HL-60/S4 treated with retinoic acid at 250 ng/mL for 4 days and 3 days (cell line): Measurements from ENCODE around the gene TK1.
"Not testable (repeated sequence)": the region's sequence is repeated elsewhere in the genome, so short reads cannot be mapped to it uniquely, and the experiment has no call there.

ENCODE experiments used
- in situ Hi-C: fragments of 300-500 bp; cut with MboI; formaldehyde crosslinking; loops from 2 replicates; pipeline ENCODE4 v1.7.0; 2022; ENCODE audit warnings: low sequenced_read_pairs

TK1 gene, protein sequence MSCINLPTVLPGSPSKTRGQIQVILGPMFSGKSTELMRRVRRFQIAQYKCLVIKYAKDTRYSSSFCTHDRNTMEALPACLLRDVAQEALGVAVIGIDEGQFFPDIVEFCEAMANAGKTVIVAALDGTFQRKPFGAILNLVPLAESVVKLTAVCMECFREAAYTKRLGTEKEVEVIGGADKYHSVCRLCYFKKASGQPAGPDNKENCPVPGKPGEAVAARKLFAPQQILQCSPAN

DNA sequence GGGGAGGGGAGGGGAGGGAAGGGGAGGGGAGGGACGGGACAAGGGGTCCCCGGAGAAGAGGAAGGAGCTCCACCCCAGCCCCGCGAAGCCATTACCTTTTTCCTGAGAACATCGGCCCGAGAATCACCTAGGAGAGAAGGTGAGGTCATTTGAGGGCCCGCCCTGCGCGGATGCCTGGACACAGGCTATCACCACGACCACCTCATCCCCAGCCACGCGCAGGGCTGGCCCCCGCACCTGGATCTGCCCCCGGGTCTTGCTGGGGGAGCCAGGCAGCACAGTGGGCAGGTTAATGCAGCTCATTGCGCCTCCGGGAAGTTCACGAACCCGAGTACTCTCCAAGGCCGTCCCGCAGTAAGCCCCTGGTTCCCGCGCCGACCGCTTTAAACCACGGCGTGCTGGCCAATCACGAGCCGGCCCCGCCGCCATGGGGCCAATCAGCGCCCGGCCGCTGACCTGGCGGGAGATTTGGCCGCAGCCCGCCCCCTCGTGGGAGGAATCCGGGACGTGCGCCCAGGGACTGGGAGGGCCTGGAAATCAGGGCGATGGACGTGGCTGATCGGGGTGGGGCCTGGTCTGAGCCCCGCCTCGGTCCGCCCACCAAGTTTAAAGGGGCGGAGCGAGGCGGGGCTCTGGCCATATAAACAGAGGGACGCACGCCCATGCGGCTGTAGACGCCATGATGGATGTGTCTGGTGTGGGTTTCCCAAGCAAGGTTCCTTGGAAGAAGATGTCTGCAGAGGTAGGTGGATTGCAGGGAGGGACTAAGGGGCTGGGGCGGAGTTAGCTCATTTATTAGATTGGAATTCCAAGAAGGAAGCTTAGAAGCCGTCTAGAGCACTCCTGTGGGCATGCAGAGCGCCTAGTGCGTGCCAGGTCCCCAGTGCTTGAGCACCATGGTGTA lies at the start of gene TK1, which contains the start of gene AFMID:
Gene TK1 (minus strand): TSS at position 361 of the 904 bp plus-strand sequence. CDS start 58 bp downstream, at position 303.
Gene AFMID (plus strand): TSS at position 671 of the 904 bp plus-strand sequence. CDS start 9 bp downstream, at position 680.
- in situ Hi-C loops = no loop called here

DNA sequence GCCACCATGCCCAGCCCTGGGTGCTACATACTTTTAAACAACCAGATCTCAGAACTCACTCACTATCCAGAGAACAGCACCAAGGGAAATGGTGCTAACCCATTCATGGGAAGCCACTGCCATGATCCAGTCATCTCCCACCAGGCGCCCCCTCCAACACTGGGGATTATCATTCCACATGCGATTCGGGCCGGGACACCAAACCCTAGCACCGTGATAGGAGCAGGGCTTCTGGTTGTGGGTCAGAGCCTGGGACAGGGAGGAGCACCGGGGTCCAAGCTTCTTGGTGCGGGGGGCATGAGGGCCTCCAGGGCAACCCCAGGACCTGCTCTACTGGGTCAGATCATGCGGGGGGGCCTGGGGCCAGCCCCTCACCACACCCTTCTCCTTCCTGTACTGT lies 49.0 kb upstream of the TK1 start:
- in situ Hi-C loops = no loop called here

DNA sequence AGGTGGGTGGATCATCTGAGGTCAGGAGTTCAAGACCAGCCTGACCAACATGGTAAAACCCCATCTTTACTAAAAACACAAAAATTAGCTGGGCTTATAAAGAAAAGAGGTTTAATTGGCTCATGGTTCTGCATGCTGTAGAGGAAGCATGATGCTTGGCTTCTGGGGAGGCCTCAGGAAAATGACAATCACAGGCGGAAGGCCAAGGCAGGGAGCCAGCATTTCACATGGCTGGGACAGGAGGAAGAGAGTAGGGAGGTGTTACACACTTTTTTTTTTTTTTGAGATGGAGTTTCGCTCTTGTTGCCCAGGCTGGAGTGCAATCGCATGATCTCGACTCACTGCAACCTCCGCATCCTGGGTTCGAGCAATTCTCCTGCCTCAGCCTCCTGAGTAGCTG lies 48.2 kb upstream of the TK1 start:
- in situ Hi-C loops = not testable (repeated sequence)

DNA sequence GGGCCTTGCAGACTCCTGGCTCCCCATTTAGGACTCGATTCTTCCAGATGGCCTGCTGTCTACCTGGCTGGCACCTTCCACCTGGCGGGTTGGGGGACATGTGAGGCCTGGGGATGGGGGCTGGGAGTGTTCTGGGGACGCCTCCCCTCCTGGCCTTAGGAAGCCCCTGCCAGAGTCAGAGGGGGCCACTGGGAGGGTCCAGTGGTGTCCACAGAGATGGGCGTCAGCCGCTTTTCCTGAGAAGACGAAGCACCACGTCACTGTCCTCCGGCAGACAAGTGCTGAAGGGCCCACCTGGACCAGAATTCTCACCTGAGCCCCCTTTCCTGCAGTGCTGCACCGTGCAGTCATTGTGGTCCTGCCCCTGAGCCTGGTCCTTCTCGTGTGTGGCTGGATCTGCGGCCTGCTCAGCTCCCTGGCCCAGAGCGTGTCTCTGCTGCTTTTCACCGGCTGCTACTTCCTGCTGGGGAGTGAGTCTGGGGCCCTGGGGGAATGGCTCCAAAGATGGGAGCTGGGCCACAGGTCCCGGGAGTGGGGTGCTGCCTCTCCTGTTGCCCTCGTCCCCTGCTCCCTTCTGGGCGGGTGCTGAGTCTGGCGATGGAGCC lies 47.5 kb upstream of the TK1 start:
- in situ Hi-C loops = no loop called here

DNA sequence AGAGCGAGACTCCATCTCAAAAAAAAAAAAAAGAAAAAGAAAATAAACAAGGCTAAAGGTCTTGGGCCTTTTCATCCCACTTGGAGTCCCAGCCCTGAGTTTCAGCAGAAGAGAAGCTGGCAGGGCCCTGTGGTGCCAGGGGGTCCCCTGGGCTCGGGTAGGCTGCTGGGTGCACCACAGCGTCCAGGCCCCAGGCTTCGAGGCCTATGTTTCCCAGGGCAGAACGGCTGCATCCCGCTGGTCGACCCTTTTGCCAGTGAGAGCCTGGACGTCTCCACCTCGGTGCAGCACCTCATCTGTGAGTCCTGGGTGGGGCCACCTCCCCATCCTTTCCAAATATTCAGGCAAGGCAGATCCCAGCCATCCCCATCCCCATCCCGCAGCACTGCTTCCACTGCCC lies 46.8 kb upstream of the TK1 start:
- in situ Hi-C loops = no loop called here

DNA sequence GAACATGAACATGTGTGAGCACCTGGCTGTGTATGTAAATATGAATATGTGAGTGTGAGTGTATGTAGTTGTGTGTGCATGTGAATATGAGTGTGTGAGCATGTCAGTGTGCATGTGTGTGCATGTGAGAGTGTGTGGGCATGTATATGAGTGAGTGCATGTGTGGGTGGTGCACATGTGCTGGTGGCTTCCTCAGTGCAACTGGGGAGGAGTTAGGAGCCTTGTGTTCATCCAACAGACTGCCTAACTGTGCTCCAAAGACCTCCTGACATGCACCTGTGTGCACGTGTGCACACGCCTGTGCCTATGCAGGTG lies 46.0 kb upstream of the TK1 start:
- in situ Hi-C loops = no loop called here

DNA sequence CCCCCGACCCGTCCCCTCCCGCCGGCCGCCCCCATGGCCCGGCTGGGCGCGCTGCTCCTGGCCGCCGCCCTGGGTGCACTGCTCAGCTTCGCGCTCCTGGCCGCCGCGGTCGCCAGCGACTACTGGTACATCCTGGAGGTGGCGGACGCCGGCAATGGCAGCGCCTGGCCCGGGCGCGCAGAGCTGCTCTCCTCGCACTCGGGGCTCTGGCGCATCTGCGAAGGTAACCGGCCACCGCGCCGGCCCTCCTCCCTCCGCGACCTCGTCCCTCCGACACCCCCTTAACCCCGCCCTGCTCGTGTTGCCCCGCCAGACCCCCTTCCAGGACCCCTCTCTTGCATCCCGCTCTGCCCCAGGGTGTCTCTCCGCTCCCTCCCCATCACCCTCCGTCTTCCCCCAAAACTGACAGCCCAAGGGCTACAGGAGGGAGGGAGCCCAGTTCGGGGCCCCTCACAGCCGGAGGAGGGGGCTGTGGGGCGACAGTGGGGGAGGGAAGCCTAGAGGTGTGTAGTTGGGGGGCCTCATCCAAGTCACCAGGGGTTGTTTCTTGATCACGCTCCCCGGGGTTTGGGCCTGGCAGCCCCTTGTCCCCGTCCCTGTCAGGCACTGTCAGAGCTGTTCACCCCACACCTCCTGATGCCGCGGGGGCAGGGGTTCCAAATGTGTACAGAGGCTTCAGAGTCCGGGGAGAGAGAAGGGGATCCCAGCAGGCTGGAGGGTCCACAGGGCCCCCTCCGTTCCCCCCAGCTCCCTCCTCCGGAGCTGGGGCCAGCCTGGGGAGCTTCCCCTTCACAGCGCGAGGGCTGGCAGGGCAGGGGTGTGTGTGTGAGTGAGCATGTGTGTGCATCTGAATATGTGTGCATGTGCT lies 45.4 kb upstream of the TK1 start:
- in situ Hi-C loops = no loop called here

DNA sequence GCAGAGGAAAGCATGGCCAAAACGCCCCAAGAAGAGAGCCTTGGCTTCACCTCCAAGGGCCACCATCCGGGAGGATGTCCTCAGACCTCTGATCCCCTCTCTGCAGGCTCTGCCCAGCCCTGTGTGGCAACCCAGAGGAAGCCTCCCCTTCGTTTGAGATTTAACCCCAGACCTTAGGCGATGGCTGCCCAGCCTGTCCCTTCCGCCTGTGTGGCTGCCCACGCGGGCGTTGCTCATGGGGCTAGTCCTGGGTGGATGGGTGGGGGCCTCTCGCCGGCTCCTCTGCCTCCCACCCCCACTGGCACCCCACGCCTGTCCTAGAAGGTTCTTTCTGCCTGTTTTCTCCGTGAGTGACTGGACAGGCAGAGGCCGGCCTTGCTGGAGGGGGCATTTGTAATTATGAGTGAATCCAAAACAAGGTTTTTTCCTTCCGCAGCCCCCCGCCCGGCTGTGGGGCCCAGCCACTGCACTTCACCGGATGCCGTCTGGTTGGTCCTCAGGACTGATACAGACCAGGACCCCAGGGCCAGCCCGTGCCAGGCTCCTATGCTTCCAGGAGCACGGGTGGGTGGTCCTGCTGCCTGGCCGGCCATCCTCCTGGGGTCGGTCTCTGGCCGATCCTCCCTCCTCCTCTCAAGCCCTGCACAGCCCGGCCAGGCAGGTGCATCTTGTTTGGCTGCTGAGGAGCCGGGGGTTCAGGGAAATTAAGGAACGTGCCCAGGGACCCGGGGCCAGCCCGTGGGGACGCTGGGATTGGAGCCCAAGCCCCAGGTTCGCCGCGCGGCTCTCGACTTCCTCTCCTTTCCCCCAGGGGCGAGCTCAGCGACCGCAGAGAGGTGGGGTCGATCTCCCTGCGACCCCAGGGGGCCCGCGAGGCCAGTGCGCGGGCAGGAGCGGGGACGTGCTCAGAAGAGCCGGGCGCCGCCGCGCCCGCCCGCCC lies 44.4 kb upstream of the TK1 start, which contains the start of gene TMEM235:
Gene TMEM235 (plus strand): TSS at position 636 of the 940 bp plus-strand sequence. CDS start 393 bp downstream, outside the sequence.
- in situ Hi-C loops = no loop called here

DNA sequence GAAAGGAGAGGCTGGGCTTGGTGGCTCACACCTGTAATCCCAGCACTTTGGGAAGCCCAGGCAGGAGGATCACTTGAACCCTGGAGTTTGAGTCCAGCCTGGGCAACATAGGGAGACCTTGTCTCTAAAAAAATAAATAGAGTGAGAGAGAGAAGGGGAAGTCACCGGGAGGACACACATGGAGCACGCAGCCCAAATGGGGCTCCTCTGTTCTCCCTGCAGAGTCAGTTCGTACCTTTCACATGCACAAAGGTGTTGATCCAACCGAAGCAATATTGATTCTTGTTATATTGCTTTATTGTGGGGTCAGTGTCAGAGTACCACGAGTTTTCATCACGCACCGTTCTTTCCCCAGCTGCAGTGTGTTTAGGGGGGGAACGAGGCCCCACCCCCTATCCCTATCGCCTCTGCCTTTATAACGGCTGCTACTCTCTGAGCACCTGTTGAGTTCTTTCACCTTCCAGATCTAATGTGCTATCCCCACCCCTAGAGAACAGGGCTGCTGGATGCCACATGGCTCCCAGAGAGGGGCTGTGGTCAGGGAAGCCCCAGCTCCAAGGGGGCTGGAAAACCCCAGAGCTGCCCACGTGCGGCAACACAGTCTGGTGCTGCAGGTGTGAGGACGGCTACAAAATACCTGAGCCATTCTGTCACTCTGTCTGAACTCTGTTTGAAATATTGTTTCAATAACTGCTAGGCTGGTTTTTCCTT lies 43.6 kb upstream of the TK1 start:
- in situ Hi-C loops = no loop called here

DNA sequence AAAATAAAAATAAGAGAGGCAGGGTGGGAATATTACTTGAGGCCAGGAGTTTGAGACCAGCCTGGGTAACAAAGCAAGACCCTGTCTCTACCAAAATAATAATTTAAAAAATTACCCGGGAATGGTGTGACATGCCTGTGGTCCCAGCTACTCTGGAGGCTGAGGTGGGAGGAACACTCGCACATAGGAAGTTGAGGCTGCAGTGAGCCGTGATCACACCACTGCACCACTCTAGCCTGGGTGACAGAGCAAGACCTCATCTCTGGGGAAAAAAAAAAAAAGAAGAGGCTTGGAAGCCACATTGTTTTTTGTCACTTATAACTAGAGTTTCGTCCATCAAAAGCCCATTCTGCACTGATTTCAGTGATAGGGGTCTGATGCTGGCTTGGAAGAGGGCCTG lies 41.3 kb upstream of the TK1 start:
- in situ Hi-C loops = no loop called here

DNA sequence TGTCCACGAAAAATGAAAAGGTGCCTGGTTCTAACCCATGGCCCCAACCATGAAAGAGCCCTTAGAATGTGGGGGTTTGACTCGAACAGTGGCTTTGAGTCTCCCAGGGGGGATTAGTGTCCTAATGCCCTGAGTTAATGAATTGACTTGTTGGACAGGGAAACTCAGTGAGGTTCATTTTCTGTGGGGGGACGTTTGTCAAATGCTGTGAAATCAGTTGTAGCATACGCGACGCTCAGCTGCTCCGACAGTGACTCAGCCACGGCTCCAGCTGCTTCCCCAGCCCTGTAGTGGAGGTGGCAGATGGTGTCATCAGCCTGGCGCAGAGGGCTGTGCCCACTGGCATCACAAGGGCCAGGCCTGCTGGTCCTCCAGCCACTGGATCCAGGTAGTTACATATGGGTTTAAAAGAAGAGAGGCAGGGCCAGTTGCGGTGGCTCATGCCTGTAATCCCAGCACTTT lies 40.6 kb upstream of the TK1 start:
- in situ Hi-C loops = no loop called here

DNA sequence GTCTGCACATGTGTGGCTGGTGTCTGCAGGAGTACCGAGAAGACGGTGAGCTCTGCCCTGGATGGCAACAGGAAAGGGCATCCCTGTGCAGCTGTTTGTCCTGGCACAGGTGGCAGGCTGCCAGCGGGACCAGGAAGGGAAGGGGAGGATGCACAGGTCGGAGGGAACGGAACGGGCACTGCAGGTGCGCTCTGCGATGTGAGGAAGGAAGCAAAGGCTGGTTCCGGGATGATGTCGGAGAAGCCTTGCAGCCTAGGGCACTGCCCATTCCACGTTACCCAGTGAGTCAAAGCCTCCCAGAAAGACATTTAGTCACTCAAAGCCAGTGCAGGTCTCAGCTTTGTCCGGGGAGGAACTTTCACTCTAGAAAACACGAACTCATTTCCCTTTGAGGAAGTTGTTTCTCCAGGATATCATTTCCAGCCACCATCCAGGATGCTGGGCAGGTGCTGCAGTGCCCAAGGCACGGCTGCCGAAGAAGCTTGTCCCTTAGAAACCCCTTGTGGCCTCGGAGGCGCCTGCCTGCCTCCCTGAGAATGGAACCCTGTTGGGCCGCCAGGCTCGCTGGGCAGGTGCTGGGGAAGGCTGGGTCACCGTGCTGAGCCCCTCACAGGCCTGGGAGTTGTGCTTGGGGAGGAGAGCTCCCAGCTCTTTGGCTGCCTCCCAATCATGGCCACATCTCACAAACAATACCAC lies 40.1 kb upstream of the TK1 start:
- in situ Hi-C loops = no loop called here

DNA sequence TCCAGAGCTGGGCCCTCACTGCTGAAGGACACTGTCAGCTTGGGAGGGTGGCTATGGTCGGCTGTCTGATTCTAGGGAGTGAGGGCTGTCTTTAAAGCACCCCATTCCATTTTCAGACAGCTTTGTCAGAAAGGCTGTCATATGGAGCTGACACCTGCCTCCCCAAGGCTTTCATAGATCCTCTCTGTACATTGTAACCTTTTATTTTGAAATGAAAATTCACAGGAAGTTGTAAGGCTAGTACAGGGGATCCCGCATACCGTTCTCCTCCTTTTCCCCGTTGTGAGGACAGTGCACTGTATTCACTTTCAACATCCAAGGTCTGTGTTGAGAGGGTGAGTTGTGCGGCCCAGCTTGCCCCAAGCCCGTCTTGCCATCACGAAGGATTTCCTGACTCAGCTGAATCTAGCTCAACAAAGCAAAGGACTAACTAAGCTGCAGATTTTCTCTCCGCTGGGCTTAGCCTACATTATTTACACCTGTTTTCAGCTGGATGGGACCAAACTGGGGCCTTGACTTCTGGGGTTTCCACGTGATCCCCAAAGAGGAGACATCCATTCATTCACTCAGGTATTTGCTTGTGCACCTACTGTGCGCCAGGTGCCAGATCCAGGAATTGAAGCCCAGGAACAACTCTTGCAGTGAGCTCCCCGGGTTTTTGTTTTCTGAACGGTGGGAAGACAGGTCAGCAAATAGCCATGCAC lies 39.4 kb upstream of the TK1 start:
- in situ Hi-C loops = no loop called here

DNA sequence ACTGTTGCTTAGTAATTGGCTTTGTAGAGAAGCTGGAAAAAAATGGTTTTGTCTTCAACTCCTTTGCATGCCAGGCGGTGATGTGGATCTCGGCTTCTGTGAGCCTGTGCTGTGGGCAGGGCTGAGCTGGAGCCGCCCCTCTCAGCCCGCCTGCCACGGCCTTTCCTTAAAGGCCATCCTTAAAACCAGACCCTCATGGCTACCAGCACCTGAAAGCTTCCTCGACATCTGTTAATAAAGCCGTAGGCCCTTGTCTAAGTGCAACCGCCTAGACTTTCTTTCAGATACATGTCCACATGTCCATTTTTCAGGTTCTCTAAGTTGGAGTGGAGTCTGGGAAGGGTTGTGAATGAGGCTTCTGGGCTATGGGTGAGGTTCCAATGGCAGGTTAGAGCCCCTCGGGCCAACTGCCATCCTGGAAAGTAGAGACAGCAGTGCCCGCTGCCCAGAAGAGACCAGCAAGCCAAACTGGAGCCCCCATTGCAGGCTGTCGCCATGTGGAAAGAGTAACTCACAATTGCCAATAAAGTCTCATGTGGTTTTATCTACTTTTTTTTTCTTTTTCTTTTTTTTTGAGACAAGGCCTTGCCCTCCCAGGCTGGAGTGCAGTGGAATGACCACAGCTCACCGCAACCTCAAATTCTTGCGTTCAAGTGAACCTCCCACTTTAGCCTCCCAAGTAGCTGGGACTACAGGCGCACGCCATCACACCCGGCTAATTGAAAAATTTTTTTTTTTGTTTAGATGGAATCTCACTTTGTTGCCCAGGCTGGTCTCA lies 38.4 kb upstream of the TK1 start:
- in situ Hi-C loops = no loop called here

DNA sequence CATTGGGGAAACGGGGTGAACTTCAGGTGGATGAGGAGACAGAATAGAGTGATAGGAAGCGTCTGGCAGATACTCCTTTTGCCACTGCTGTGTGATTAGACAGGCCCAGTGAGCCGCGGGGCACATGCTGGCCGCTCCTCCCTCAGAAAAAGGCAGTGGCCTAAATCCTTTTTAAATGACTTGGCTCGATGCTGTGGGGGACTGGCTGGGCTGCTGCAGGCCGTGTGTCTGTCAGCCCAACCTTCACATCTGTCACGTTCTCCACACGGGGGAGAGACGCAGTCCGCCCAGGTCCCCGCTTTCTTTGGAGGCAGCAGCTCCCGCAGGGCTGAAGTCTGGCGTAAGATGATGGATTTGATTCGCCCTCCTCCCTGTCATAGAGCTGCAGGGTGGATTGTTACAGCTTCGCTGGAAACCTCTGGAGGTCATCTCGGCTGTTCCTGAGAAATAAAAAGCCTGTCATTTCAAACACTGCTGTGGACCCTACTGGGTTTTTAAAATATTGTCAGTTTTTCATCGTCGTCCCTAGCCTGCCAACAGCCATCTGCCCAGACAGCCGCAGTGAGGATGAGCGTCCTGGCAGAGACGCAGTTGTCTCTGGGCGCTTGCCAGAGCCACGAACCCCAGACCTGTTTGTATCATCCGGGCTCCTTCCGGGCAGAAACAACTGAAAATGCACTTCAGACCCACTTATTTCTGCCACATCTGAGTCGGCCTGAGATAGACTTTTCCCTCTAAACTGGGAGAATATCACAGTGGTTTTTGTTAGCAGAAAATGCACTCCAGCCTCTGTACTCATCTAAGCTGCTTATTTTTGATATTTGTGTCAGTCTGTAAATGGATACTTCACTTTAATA lies 37.6 kb upstream of the TK1 start:
- in situ Hi-C loops = no loop called here

DNA sequence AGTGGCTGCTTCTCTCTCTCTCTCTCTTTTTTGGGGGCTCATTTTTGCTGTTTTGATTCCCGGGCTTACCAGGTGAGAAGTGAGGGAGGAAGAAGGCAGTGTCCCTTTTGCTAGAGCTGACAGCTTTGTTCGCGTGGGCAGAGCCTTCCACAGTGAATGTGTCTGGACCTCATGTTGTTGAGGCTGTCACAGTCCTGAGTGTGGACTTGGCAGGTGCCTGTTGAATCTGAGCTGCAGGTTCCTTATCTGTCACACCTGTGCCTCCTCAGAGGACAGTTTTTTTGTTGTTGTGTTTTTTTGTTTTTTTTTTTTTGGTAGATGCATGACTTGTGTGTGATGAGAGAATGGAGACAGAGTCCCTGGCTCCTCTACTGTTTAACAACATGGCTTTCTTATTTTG lies 36.9 kb upstream of the TK1 start:
- in situ Hi-C loops = no loop called here
